Glomerular visceral epithelial cell (primary cell): Measurements from ENCODE around the gene ATXN3L.
"Not testable (repeated sequence)": the region's sequence is repeated elsewhere in the genome, so short reads cannot be mapped to it uniquely, and the experiment has no call there.

ENCODE experiments used
- DNase-seq: peaks from one replicate; pipeline ENCODE4 v3.0.0-alpha.2; 2016; ENCODE audit errors: extremely low spot score

The ATXN3L gene

DNA sequence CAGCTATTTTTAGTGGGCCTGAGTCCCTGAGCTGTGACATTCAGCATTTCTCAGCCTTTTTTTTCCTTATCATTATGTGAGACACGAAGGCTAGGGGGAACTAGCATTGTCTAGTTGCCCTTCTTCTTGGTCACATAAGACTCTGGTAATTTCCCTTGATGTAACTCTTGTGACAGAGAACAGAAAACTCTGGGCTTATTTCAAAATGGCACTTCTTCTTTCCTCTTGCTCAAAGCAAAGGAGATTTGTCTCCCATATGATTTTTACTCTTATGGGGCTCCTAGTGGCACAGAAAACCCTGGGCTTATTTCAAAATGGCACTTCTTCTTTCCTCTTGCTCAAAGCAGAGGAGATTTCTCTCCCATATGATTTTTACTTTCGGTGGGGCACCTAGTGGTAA, 14.7 kb downstream of the ATXN3L start:
- no peak for DNase-seq

DNA sequence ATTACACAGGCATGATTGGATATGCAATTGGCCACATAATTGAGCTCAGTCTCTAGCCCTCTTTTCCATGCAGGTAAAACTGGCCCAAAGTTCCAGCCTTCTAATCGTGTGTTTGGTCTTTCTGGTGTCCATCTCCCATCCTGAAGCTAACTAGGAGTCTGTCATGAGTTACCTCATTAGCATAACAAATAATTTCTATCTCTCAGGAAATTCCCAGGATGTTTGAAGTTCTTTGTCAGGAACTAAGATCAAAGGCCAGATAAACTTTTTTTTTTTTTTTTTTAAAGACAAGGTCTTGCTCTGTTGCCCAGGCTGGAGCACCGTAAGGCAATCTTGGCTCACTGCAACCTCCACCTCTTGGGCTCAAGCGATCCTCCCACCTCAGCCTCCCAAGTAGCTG, 15.8 kb downstream of the ATXN3L start:
- DNase-seq = no peak

DNA sequence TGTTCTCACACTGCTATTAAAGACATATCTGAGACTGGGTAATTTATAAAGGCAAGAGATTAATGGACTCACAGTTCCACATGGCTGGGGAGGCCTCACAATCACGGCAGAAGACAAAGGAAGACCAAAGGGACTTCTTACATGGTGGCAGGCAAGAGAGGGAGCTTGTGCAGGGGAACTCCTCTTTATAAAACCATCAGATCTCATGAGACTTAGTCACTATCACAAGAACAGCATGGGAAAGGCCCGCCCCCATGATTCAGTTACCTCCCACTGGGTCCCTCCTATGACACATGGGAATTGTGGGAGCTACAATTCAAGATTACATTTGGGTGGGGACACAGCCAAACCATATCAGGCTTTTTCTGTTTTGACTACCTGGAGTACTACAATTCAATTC, 16.6 kb downstream of the ATXN3L start:
- not testable (repeated sequence) for DNase-seq

DNA sequence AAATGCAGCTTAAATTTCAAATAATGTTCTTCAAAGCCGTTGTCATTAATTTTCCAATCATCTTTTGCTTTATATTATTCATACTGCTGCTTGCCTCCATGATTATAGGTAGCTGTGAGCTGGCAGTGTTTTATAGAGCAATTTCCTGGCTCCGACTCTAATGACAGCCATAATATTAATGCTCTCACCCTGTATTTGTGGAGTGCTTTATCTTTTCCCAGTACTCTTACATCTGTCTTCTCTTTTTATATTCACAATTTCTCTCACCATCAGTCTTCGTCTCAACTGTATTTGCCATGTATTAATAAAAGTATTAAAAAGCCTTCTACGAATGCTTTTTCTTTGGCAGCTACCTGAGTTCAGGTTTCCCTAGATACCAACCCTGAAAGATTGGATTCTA, 21.0 kb downstream of the ATXN3L start:
- no peak for DNase-seq

DNA sequence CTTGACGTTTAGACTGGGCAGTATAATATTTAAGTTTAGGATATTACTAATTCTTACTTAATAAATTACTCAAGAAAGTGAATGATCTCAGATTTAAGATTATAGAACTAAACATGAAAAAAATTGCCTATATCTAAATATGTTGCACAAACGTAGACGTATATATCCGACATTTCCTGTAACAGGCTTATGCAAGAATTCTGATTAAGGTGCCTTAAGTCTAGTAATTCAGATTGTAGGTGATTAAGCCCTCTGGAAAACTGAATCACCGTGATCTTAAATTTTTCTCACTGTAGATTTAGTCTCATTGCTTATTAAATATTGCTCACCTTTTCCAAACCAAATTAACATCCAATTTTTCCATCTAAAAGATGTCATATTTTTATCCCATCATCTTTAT, 24.0 kb downstream of the ATXN3L start:
- no peak for DNase-seq

DNA sequence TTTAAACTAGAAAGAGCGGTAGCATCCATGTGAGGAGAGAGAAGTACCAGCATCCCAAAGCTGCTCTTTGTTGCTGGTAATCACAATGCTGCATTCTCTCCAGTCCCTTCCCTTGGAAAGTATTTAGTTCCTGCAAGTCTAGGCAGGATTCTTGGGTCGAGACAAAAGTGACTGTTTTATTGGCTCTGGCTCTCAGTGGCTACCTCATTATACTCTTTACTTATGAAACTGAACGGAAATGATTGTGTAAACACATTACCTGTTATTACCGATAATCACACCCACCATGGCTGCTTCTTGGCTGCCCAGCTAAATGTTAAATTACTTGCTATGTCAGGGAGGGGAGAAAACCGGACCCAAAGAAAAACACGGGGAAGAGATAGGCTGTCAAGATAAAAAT, 26.2 kb downstream of the ATXN3L start:
- no peak for DNase-seq

DNA sequence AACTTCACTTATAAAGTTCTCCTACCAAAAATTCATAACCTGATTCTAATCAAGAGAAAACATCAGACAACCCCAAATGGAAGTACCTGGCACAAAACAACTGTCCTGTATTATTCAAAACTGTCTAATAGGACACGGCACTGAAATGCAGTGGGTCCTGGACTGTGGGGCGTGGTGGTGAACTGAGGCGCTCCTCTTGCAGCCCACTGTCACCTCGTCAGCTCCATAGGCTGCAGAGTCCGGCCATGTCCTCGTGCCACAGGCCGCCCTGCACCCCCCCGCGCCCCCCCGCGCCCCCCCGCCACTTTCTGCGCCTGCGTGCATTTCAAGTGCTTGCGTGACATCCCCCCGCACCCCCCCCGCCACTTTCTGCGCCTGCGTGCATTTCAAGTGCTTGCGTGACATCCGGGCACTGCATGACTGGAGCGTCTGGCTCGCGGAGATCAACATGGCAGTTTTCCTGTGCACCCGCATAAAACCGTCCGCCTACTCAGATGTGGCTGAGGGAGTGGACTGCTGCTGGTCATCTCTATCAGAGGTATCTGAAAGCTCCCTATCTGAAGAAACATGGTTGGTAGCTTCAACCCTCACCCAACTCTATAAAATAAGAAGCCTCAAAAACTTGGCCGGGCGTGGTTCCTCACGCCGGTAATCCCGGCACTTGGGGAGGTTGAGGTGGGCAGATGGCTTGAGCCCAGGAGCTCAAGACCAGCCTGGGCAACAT, 28.8 kb downstream of the ATXN3L start:
- DNase-seq = no peak

DNA sequence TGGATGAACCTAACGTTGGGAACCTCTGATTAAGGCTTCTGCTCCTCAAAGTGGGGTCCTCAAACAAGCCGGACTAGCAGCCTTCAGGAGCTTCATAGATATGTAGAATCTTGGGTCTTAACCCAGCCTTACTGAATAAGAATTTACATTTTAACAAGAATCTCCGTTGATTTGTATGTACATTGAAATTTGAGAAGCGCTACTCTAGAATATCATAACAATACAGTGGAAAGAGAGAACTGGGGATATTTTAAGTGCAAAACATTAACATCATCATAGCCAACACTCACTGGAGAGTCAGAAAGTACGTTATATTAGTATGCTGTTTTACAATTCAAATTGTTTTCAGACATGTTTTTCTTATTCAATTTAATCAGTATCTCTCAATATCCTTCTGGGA, 31.2 kb downstream of the ATXN3L start:
- DNase-seq = no peak

DNA sequence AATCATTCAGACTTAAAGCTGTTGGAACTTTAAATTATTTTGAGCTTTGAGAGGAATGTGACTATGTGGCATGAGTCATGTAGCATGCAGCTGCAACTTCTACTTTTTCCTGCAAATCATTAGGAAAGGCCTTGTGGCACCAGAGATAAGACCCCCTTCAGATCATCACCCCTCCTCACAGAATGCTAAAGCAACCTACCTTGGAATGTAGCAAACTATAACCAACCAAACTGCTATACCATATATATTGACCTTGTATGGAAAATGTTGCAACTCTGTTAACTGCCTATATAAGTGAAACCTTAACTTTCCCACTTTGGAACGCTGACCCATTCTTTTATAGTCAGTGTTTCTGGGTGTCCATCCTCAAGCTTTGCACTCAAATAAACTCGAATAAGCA, 32.0 kb downstream of the ATXN3L start:
- peak; percentile 31 for DNase-seq

DNA sequence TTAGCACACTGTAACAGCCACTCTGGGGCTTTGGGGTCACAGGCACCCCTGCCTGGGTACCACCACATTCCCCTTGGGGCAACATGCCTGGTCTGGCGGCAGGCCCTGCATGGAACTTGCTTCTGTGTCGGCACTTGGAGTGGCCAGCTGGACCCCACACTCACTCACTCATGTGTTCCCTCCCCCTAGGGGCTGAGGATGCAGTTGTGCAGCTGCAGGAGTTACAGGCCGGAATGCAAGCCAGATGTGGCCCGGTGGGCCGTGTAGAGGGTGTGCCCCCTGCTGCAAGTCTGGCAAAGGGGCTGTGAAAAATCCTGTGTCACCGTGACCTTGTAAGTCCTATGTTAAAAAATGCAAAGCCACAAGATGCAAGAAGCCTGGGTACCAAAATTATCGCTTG, 34.2 kb downstream of the ATXN3L start:
- no peak for DNase-seq

DNA sequence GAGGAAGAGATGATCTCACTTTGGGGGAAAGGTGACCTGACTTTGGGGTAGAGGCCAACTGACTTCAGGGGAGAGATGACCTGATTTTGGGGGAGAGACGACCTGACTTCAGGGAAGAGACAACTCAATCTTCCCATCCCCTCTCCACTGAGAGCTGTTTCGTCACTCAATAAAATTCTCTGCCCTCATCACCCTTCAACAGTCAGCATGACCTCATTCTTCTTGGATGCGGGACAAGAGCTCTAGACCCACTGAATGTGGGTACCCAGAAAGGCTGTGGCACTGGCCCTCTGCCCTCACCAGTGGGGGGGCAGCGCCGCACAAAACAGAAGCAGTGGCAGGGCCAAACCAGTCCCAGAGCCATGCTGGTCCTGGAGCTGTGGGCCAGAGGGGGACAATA, 34.6 kb downstream of the ATXN3L start:
- DNase-seq = no peak

DNA sequence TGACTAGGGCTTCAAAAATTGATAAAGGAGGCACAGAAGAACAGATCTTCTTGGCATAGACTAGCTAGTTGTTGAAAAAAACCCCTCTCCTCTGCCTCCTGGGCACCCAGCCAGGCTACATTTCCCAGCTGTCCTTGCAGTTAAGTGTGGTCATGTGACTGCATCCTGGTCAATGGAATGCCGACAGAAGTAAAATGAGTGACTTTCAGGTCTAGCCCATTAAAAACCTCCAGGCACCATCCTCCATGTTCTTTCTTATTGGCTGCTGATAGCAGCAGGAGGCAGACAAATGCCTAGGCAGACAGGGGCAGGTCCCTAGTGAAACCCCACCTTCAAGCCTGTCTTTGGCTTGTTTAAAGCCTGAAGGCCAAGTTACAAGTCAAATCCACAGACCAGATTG, 35.3 kb downstream of the ATXN3L start:
- DNase-seq = peak; percentile 28

DNA sequence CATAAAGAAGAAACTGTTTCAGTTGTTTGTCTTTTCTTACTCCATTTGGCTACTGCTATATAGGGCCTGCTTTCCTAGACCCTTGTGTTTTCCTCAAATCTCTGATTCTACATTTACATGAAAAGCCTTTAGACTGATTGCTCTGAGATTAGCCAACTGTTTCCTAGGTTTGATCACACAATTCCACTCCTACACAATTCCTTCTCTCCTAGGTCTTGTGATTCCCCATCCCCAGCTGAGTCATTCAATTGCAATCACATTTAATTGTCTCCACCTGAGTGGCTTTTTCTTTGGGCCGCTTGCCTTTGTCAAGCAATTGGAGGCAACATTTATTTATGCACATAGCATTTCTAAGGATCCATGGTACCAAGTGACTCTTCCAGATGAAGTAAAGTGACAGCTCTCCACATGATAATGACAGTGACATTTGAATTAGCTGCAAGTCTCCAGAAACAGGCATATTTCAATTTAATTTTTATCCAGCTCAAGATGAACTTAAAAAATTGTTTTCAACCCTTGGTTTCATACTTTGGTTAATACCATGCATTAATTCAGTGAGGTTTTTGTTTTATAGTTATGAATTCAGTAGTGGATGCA, 35.8 kb downstream of the ATXN3L start:
- DNase-seq = peak; percentile 53

DNA sequence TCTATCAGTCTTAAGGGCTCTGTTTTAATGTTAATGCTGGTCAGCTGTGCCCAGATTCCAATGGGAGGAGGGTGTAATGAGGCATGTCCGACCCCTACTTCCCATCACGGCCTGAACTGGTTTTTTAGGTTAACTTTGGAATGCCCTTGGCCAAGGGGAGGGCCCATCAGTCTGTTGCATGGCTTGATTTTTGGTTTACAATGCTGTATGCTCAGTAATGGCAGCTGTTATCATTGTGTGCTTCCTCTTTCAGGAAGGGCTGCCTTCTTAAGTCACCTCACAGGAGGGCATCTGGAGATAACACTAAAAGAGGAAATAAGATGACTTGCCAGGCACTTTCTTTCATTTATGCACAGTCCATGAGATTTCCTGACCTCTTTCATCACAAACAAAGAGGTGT, 36.3 kb downstream of the ATXN3L start:
- DNase-seq = peak; percentile 44

DNA sequence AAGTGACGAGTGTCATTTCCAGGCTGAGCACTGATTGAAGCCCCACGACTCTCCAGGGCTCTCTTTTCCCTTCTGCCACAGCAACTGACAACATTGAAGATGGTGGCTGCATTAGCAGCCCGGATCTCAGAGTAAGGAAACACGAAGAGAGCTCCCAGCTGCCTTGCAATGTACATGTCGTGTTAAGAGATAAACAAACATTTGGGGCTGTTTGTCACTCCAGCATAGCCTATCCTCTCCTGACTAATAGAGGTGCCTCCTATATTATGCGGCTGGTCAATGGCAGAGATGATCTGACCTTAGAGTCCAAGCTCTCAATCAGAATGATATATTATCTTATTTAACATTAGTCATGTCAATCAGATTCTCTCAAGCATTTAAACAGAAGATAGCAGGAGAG, 38.6 kb downstream of the ATXN3L start:
- DNase-seq = no peak

DNA sequence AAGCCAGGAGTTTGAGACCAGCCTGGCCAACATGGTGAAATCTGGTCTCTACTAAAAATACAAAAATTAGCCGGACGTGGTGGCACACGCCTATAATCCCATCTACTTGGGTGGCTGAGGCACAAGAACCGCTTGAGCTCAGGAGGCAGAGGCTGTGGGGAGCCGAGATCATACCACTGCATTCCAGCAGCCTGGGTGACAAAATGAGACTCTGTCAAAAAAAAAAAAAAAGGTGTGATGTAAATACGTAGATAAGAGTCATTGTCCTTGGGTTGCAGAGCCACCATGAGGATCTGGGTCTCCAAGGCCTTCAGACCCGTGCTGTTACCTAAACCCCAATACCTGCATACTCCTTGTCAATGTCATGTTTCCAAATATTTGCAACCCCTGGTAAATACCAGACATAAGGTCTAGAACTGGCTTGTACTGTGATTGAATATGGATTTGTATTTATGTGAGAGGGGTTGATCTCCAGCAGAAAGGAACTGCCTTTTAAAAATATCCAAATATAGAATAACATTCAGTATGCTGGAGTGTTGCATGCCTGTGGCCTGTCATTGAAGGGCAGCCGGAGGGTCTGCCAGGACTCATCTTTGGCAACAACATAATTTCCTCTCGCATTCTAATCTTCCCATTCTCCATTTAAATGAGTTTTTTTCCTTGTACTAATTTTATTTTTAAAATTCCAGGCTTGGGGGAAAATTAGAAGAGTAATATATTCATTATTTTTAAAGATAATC, 40.4 kb downstream of the ATXN3L start:
- DNase-seq = no peak

DNA sequence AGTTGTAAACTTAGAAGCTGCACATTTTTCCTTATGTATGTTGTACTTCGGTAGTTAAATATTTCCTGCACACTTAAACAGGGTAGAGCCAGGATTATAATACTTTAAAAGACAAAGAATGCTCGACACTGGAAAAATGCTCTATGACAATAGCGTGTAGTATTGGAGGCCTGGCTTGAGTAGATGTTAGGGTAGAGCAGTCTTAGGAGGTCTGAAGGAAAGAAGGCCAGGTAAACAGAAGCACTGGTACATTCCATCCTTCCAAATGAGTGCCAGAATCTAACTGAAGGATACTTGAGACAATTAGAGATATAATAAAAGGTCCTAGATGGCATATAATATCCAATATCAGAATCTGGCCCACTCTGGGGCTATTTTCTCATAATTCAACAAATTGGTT, 42.3 kb downstream of the ATXN3L start:
- DNase-seq = no peak

DNA sequence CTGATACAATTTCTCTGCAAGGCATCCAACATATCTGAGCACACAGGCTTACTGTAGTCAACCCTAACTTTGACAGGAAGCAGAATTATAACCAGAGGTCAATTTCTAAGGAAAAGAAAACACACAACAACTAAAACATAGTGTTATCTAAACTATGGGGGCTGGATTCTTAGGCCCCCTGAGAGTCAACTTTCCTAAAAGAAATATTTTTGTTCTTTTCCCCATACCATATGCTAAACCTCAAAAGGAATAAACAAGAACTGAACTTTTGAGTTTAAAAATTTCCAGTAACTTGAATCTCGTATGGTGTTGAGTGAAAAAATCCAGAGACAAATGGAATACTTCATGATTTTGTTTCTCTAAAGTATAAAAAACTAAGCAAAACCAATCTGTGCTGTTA, 42.9 kb downstream of the ATXN3L start:
- DNase-seq = no peak

DNA sequence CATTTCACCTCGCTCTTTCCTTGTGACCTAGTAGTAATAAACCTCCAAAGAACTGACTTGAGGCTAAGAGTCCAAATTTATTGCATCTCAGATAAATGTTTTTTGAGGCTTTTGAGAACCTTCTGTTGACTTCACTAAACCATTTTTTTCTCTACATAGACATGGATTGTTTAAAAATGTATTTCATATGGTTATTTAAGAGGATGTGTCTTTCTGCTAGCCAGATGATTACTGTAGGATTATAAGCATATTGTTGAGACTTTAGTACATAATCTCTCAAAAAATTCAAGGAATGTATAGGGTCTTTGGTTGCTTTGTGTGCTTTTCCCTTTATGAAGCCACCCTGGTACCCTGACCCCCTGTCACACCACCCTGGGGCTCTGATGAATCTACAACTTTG, 44.8 kb downstream of the ATXN3L start:
- DNase-seq = no peak

DNA sequence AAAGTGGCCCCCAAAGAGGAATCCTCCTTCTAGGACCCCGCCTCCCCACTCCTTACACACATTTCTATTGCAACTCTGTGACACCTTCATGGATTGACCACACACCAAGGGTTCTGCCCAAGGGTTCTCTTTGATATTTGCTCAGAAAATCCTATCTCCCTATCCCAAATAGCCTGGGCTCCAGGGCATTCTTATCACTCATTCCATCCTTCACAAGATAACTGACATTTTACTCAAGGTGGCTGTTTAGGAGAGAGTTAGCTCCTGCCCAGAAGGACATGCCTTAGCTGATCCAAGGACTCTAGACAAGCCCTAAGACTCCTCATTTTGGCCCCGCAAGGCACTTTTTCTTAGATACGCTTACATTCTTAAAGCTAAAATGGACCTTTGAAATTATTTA, 47.4 kb downstream of the ATXN3L start:
- no peak for DNase-seq

DNA sequence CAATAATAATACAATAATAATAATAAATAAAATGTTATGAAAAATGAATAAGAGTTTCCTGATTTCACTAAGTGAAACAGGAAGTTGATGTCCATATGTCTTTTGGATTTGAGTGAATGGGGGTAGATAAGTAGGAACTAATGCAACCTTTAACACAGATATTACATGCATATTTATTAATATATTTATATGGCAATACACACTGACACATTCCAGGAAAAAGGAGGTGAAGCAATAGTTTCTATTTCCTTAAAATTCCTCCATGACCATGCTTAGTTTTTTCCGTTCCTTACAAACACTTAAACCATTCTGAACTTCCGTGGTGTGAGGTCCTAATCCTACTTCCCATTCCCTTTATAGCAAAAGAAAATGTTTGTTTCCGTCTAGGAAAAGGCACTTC, 48.3 kb downstream of the ATXN3L start:
- DNase-seq = no peak

DNA sequence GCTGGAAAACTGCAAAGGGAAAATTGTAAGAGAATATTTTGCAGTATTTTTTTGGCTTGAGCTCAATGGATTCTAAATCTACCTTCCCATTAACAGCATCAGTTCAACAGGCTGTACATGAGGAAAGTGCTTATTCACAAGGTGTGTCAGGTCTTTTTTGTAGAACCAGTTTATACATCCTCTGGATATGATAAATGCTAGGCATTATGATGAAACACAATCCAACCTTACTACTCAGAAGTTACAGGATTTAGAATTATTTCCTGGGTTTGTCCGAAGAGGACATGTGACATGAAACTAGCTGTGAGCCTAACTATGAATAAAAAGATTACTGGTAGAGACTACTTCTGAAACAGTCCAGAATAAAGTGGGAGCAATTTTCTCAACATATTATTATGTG, 49.5 kb downstream of the ATXN3L start:
- DNase-seq = no peak

DNA sequence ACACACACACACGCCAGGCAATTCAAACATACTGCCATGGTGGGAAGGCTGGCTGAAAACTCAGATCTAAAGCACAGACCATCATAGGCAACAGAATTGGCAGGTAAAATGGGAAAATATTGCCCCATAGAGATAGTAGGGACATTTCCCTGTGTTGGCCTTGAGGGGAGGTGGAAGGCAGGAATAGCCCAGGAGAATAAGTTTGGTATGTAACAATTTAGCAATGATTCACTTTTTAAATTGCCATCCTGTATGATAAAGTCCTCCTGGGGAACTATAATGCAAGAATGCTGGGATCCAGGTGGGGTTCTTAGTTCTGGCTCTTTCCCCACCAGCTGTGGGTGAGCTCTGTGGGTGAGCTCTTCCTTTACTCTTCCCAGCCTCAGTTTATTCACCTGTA, 51.0 kb downstream of the ATXN3L start:
- no peak for DNase-seq
